GM18951 (cell line): ENCODE results near the gene TLE3.

Experiments used
- POLR2A ChIP-seq: IDR thresholded peaks from 4 replicates; pipeline ENCODE4 v1.6.1; 2011; ENCODE audit warnings: mild to moderate bottlenecking; ENCODE audit not compliant: insufficient read length, insufficient read depth; ENCODE audit errors: extremely low read depth
- in situ Hi-C: fragments of 300-500 bp; cut with MboI; formaldehyde crosslinking; loops from one replicate; pipeline ENCODE4 v1.12.0; 2022; ENCODE audit warnings: low sequenced_read_pairs, mixed read lengths, inconsistent platforms; ENCODE audit not compliant: unreplicated experiment

Gene TLE3

GRCh38 chr15:70020229-70020628 lies 77.5 kb downstream of the TLE3 start:
- no peak for TF ChIP-seq POLR2A
- in situ Hi-C loops = no loop called here

- peak; percentile 25 for TF ChIP-seq POLR2A
Measured at GRCh38 chr15:70018646-70019600, 78.8 kb downstream of the TLE3 start.

GRCh38 chr15:70017801-70018200 lies 79.9 kb downstream of the TLE3 start:
- no peak for TF ChIP-seq POLR2A
- in situ Hi-C loops = loop anchor here (5.0 kb wide), 1 partner anchor 36 kb away; no protein-coding TSS in a partner anchor

More at GRCh38 chr15:70018646-70019600, 78.8 kb downstream of the TLE3 start:
- in situ Hi-C loops = loop anchor here (5.0 kb wide), 1 partner anchor 37 kb away; no protein-coding TSS in a partner anchor

GRCh38 chr15:70017025-70017424 lies 80.7 kb downstream of the TLE3 start:
- in situ Hi-C loops = loop anchor here (5.0 kb wide), 1 partner anchor 35 kb away; no protein-coding TSS in a partner anchor
- no peak for TF ChIP-seq POLR2A

- in situ Hi-C loops = loop anchor here (5.0 kb wide), 1 partner anchor 34 kb away; no protein-coding TSS in a partner anchor
- no peak for TF ChIP-seq POLR2A
Measured at GRCh38 chr15:70016511-70016994, 81.2 kb downstream of the TLE3 start.

GRCh38 chr15:70014860-70015490 lies 82.7 kb downstream of the TLE3 start:
- peak; percentile 61 for TF ChIP-seq POLR2A
- in situ Hi-C loops = loop anchor here (5.0 kb wide), 1 partner anchor 33 kb away; no protein-coding TSS in a partner anchor

- in situ Hi-C loops = no loop called here
Measured at GRCh38 chr15:70014331-70014730, 83.4 kb downstream of the TLE3 start.

GRCh38 chr15:70013656-70014313 lies 83.9 kb downstream of the TLE3 start:
- in situ Hi-C loops = no loop called here
- no peak for TF ChIP-seq POLR2A

More at GRCh38 chr15:70014331-70014730, 83.4 kb downstream of the TLE3 start:
- TF ChIP-seq POLR2A = no peak

- no peak for TF ChIP-seq POLR2A
- in situ Hi-C loops = no loop called here
Measured at GRCh38 chr15:70012895-70013294, 84.8 kb downstream of the TLE3 start.

- in situ Hi-C loops = no loop called here
- TF ChIP-seq POLR2A = no peak
Measured at GRCh38 chr15:70008697-70009290, 88.9 kb downstream of the TLE3 start.

GRCh38 chr15:70006259-70007147 lies 91.2 kb downstream of the TLE3 start:
- in situ Hi-C loops = no loop called here
- TF ChIP-seq POLR2A = no peak
